ENCODE data around the gene PRM2. TPM values are rescaled to one million over a fixed set of nuclear protein-coding genes. Genes with fewer than 3 reads are reported as not detected.

PRM2 gene
- total RNA-seq, 1 experiment from 2014 or later = not detected

- no peaks in the 10 kb centered on the region for H3K9me3 Mint-ChIP-seq (ENCODE audit: low read depth, unreplicated experiment)
- DNase-seq = no peak
- no peak overlapping the region for H3K4me3 Mint-ChIP-seq (ENCODE audit: low read depth, unreplicated experiment)
- H3K36me3 Mint-ChIP-seq (ENCODE audit: insufficient read depth, unreplicated experiment) = peaks cover 6% of the 10 kb centered on the region
- no peak overlapping the region for H3K27ac Mint-ChIP-seq (ENCODE audit: unreplicated experiment)
- intact Hi-C loops (cut with micrococcal nuclease; ENCODE audit: unreplicated experiment) = loop anchor here (10.0 kb wide), 2 partner anchors 115 to 145 kb away; no protein-coding TSS in a partner anchor
- BruUV-seq (replicated peaks) = no TSS peak
- CTCF ChIA-PET = no interaction called here
- TF ChIP-seq CTCF (IDR thresholded peaks at IDR 0.05; ENCODE audit: unreplicated experiment) = no peak
- no peaks in the 10 kb centered on the region for H3K27me3 Mint-ChIP-seq (ENCODE audit: unreplicated experiment)
- H3K4me1 Mint-ChIP-seq (ENCODE audit: low read depth, unreplicated experiment) = no peaks in the 10 kb centered on the region
Measured at GRCh38 chr16:11249233-11250061, 26.8 kb downstream of the PRM2 start.

- H3K4me3 Mint-ChIP-seq (ENCODE audit: low read depth, unreplicated experiment) = no peak overlapping the region
- H3K4me1 Mint-ChIP-seq (ENCODE audit: low read depth, unreplicated experiment) = no peaks in the 10 kb centered on the region
- no peak for TF ChIP-seq CTCF (IDR thresholded peaks at IDR 0.05; ENCODE audit: unreplicated experiment)
- H3K27ac Mint-ChIP-seq (ENCODE audit: unreplicated experiment) = no peak overlapping the region
- intact Hi-C loops (cut with micrococcal nuclease; ENCODE audit: unreplicated experiment) = no loop called here
- peaks cover 5% of the 10 kb centered on the region for H3K36me3 Mint-ChIP-seq (ENCODE audit: insufficient read depth, unreplicated experiment)
- H3K27me3 Mint-ChIP-seq (ENCODE audit: unreplicated experiment) = no peaks in the 10 kb centered on the region
- no peak for DNase-seq
- H3K9me3 Mint-ChIP-seq (ENCODE audit: low read depth, unreplicated experiment) = no peaks in the 10 kb centered on the region
- no TSS peak for BruUV-seq (replicated peaks)
- CTCF ChIA-PET = no interaction called here
Measured at GRCh38 chr16:11248133-11248532, 28.1 kb downstream of the PRM2 start.

GRCh38 chr16:11245988-11246387 lies 30.3 kb downstream of the PRM2 start:
- no peak overlapping the region for H3K27ac Mint-ChIP-seq (ENCODE audit: unreplicated experiment)
- CTCF ChIA-PET = interaction anchor here (0.6 to 1.2 kb wide), 2 partner anchors 33 to 51 kb away, joined by 3 to 4 read pairs; no protein-coding TSS in a partner anchor
- no peak for TF ChIP-seq CTCF (IDR thresholded peaks at IDR 0.05; ENCODE audit: unreplicated experiment)
- intact Hi-C loops (cut with micrococcal nuclease; ENCODE audit: unreplicated experiment) = no loop called here
- no peaks in the 10 kb centered on the region for H3K9me3 Mint-ChIP-seq (ENCODE audit: low read depth, unreplicated experiment)
- H3K36me3 Mint-ChIP-seq (ENCODE audit: insufficient read depth, unreplicated experiment) = no peaks in the 10 kb centered on the region
- no peaks in the 10 kb centered on the region for H3K27me3 Mint-ChIP-seq (ENCODE audit: unreplicated experiment)
- no TSS peak for BruUV-seq (replicated peaks)
- H3K4me1 Mint-ChIP-seq (ENCODE audit: low read depth, unreplicated experiment) = no peaks in the 10 kb centered on the region
- DNase-seq = no peak
- H3K4me3 Mint-ChIP-seq (ENCODE audit: low read depth, unreplicated experiment) = no peak overlapping the region

GRCh38 chr16:11245222-11245737 lies 31.0 kb downstream of the PRM2 start:
- BruUV-seq (replicated peaks) = no TSS peak
- Mint-ChIP-seq H3K4me1 (ENCODE audit: low read depth, unreplicated experiment) (no peaks in the 10 kb centered on the region), H3K36me3 (ENCODE audit: insufficient read depth, unreplicated experiment) (no peaks in the 10 kb centered on the region), H3K27ac (ENCODE audit: unreplicated experiment) (no peak overlapping the region), H3K4me3 (ENCODE audit: low read depth, unreplicated experiment) (no peak overlapping the region), H3K27me3 (ENCODE audit: unreplicated experiment) (no peaks in the 10 kb centered on the region), H3K9me3 (ENCODE audit: low read depth, unreplicated experiment) (no peaks in the 10 kb centered on the region)
- DNase-seq = no peak
- CTCF ChIA-PET = no interaction called here
- TF ChIP-seq CTCF (IDR thresholded peaks at IDR 0.05; ENCODE audit: unreplicated experiment) = no peak
- intact Hi-C loops (cut with micrococcal nuclease; ENCODE audit: unreplicated experiment) = no loop called here
